ENCODE results near the gene GID4. TPM values are rescaled to one million over a fixed set of nuclear protein-coding genes. Genes with fewer than 3 reads are reported as not detected.

Gene GID4
- total RNA-seq, 1 experiment from 2014 or later, result 11.4 TPM

- H3K4me2 ChIP-seq (ENCODE audit: insufficient read depth, insufficient read length, low read length), result no peak overlapping the region
- no peaks in the 10 kb centered on the region for H3K23me2 ChIP-seq (ENCODE audit: insufficient read length, low read depth, low read length, poor library complexity, severe bottlenecking)
- no peak overlapping the region for H3K56ac ChIP-seq (ENCODE audit: insufficient read length, low read depth, low read length)
- H3K23ac ChIP-seq (ENCODE audit: insufficient read length, low read depth, low read length), result no peak overlapping the region
- no peak overlapping the region for H2BK20ac ChIP-seq (ENCODE audit: low read depth, low read length, poor library complexity, severe bottlenecking)
- H3K27ac ChIP-seq (ENCODE audit: insufficient read length, low read depth, low read length), result no peak overlapping the region
- H2BK120ac ChIP-seq (ENCODE audit: low read depth, low read length, poor library complexity, severe bottlenecking), result no peak overlapping the region
- no peak overlapping the region for H4K8ac ChIP-seq (replicated peaks; ENCODE audit: insufficient read length, low read depth, low read length)
- H3K18ac ChIP-seq (ENCODE audit: insufficient read length, low read depth, low read length), result no peak overlapping the region
- no peaks in the 10 kb centered on the region for H3K9me3 ChIP-seq (ENCODE audit: control insufficient read depth, low read depth, low read length)
- no peaks in the 10 kb centered on the region for H3K27me3 ChIP-seq (ENCODE audit: insufficient read depth, low read length)
- no peak overlapping the region for H3K27ac Mint-ChIP-seq
- H4K5ac ChIP-seq (ENCODE audit: insufficient read length, low read depth, low read length), result no peak overlapping the region
- H2BK5ac ChIP-seq (ENCODE audit: insufficient read length, low read length), result no peak overlapping the region
- no peaks in the 10 kb centered on the region for H4K20me1 ChIP-seq (ENCODE audit: control insufficient read depth, insufficient read depth, insufficient read length)
- no peak overlapping the region for H3K9ac ChIP-seq (ENCODE audit: extremely low read depth, insufficient read length, low read length)
- H3K27me3 Mint-ChIP-seq (ENCODE audit: low read depth), result no peaks in the 10 kb centered on the region
- H3K4me1 Mint-ChIP-seq, result no peaks in the 10 kb centered on the region
- DNase-seq, result no peak
- no peaks in the 10 kb centered on the region for H3K79me1 ChIP-seq (ENCODE audit: insufficient read depth, low read depth, low read length, poor library complexity, severe bottlenecking)
- peaks cover 3 to 57% (median 20%) of the 10 kb centered on the region in 3 experiments for H3K36me3 Mint-ChIP-seq (ENCODE audit: insufficient read depth in 1 of 3, low read depth in 3 of 3)
- H3K14ac ChIP-seq (ENCODE audit: insufficient read depth, low read length), result no peak overlapping the region; the same call in 1 of the 2 replicates
- no peaks in the 10 kb centered on the region for H3K79me2 ChIP-seq (ENCODE audit: insufficient read depth, low read length)
- H2AK5ac ChIP-seq (ENCODE audit: insufficient read length, low read length), result no peak overlapping the region
- H3K4ac ChIP-seq (ENCODE audit: low read depth, low read length), result no peak overlapping the region
- no peak overlapping the region for H2BK15ac ChIP-seq (ENCODE audit: low read depth, low read length)
- WGBS (ENCODE audit: extremely low coverage, insufficient read length, low lambda C conversion rate), result no CpG with 5 or more reads among the region's 9 CpGs
- H4K91ac ChIP-seq (ENCODE audit: insufficient read length, low read depth, low read length), result no peak overlapping the region
- no peak overlapping the region for H2AFZ ChIP-seq (ENCODE audit: low read length)
- H3K4me1 ChIP-seq (ENCODE audit: insufficient read depth, low read length), result no peaks in the 10 kb centered on the region
- no peak overlapping the region for H3K4me3 Mint-ChIP-seq
- H3K9me3 Mint-ChIP-seq, result no peaks in the 10 kb centered on the region
- H3T11ph ChIP-seq (ENCODE audit: low read length), result no peak overlapping the region
- TF ChIP-seq CTCF (conservative IDR thresholded peaks at IDR 0.05), result no peak
- H2BK12ac ChIP-seq (ENCODE audit: insufficient read length, low read depth, low read length), result no peak overlapping the region
Measured at GRCh38 chr17:18101828-18102227, 62.6 kb downstream of the GID4 start.
